HL-60 (cell line): ENCODE data around the gene TEKT3.

Source experiments
- POLR2AphosphoS5 ChIP-seq: IDR thresholded peaks from 2 replicates; pipeline ENCODE4 v1.6.1; 2012; ENCODE audit warnings: low read depth
- TF ChIP-seq, protein P1 (sequence below): IDR thresholded peaks from one replicate; pipeline ENCODE4 v1.5.1; 2011; ENCODE audit warnings: low read length, control low read depth, inconsistent platforms; ENCODE audit not compliant: insufficient read depth

- TF ChIP-seq, protein P1, sequence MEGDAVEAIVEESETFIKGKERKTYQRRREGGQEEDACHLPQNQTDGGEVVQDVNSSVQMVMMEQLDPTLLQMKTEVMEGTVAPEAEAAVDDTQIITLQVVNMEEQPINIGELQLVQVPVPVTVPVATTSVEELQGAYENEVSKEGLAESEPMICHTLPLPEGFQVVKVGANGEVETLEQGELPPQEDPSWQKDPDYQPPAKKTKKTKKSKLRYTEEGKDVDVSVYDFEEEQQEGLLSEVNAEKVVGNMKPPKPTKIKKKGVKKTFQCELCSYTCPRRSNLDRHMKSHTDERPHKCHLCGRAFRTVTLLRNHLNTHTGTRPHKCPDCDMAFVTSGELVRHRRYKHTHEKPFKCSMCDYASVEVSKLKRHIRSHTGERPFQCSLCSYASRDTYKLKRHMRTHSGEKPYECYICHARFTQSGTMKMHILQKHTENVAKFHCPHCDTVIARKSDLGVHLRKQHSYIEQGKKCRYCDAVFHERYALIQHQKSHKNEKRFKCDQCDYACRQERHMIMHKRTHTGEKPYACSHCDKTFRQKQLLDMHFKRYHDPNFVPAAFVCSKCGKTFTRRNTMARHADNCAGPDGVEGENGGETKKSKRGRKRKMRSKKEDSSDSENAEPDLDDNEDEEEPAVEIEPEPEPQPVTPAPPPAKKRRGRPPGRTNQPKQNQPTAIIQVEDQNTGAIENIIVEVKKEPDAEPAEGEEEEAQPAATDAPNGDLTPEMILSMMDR, result no peak
- no peak for TF ChIP-seq POLR2AphosphoS5
These were observed 36.2 kb upstream of the TEKT3 start for GRCh38 chr17:15377616-15378015.
